Osteoblast (primary cell): ENCODE results near the gene CPNE4. TPM values are rescaled to one million over a fixed set of nuclear protein-coding genes. Genes with fewer than 3 reads are reported as not detected.

Experiments
- DNase-seq: peaks from one replicate; pipeline ENCODE4 v3.0.0; 2011; ENCODE audit warnings: low spot score, mixed read lengths; ENCODE audit not compliant: insufficient read length; ENCODE audit errors: missing footprints
- H2AFZ ChIP-seq: 2 replicates; pipeline ENCODE4 v1.6.0; 2011; ENCODE audit warnings: mild to moderate bottlenecking, low read length
- H3K27ac ChIP-seq: 2 replicates; pipeline ENCODE4 v1.5.1; 2011; ENCODE audit warnings: mild to moderate bottlenecking, low read depth, low read length, moderate library complexity
- H3K27me3 ChIP-seq: 2 replicates; pipeline ENCODE4 v1.6.0; 2012; ENCODE audit warnings: mild to moderate bottlenecking, control low read depth, inconsistent platforms, low read length, moderate library complexity; ENCODE audit not compliant: insufficient read depth
- H3K36me3 ChIP-seq: 2 replicates; pipeline ENCODE4 v1.5.1; 2011; ENCODE audit warnings: mild to moderate bottlenecking, low read length, control low read depth, moderate library complexity; ENCODE audit not compliant: insufficient read depth
- H3K4me1 ChIP-seq: 2 replicates; pipeline ENCODE4 v1.5.1; 2011; ENCODE audit warnings: mild to moderate bottlenecking, low read length, control low read depth, moderate library complexity; ENCODE audit not compliant: insufficient read depth
- H3K4me2 ChIP-seq: 2 replicates; pipeline ENCODE4 v1.6.0; 2011; ENCODE audit warnings: mild to moderate bottlenecking, low read length; ENCODE audit not compliant: insufficient read depth
- H3K4me3 ChIP-seq: fragments of 200-600 bp; sonication (generic); 3 replicates; pipeline ENCODE4 v1.5.1; 2012; ENCODE audit warnings: mild to moderate bottlenecking, low read length, inconsistent platforms; ENCODE audit not compliant: insufficient read depth
- H3K79me2 ChIP-seq: 2 replicates; pipeline ENCODE4 v1.6.0; 2012; ENCODE audit warnings: mild to moderate bottlenecking, low read length, control low read depth, inconsistent platforms; ENCODE audit not compliant: insufficient read depth
- H3K9me3 ChIP-seq: 2 replicates; pipeline ENCODE4 v1.5.1; 2011; ENCODE audit warnings: low read depth, low read length, control low read depth
- H4K20me1 ChIP-seq: 2 replicates; pipeline ENCODE4 v1.6.0; 2012; ENCODE audit warnings: mild to moderate bottlenecking, low read length, control low read depth; ENCODE audit not compliant: insufficient read depth
- total RNA-seq: library from RNA; depleted of rRNA; stranded (reverse); fragments of >200 nt; gene quantifications from 2 replicates; pipeline ENCODE4 v1.2.3, GENCODE V29; 2012
- TF ChIP-seq, protein P1 (sequence below): IDR thresholded peaks from 2 replicates; pipeline ENCODE4 v1.5.1; 2011; ENCODE audit warnings: mild to moderate bottlenecking, low read depth, low read length, moderate library complexity; ENCODE audit errors: extremely low read depth

Gene CPNE4
- total RNA-seq, 1 donor, result not detected

DNA sequence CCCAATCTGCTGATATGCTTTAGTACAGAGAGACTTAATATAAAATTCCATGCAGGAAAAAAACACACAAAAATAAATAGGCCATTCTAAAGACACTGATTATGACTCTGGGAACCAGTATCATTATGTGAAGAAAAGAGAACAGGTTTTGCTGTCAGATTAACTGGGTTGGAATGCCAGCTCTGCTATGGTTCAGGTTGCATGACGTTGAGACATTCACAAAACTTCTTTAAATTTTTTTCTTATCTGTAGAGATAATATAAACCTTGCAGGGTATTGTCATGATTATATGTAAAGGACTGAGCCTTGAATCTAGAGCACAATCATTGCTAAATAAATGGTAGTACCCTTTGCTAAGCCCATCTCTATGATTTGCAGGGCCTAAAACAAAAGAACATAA is 86.0 kb downstream of the CPNE4 start:
- Histone ChIP-seq H3K9me3 (no peaks in the 10 kb centered on the region), H3K4me3 (no peak overlapping the region), H3K79me2 (no peaks in the 10 kb centered on the region), H4K20me1 (no peaks in the 10 kb centered on the region), H3K4me2 (no peak overlapping the region), H3K27me3 (no peaks in the 10 kb centered on the region), H3K36me3 (no peaks in the 10 kb centered on the region), H2AFZ (no peak overlapping the region), H3K27ac (no peak overlapping the region), H3K4me1 (no peaks in the 10 kb centered on the region)
- TF ChIP-seq, protein P1, sequence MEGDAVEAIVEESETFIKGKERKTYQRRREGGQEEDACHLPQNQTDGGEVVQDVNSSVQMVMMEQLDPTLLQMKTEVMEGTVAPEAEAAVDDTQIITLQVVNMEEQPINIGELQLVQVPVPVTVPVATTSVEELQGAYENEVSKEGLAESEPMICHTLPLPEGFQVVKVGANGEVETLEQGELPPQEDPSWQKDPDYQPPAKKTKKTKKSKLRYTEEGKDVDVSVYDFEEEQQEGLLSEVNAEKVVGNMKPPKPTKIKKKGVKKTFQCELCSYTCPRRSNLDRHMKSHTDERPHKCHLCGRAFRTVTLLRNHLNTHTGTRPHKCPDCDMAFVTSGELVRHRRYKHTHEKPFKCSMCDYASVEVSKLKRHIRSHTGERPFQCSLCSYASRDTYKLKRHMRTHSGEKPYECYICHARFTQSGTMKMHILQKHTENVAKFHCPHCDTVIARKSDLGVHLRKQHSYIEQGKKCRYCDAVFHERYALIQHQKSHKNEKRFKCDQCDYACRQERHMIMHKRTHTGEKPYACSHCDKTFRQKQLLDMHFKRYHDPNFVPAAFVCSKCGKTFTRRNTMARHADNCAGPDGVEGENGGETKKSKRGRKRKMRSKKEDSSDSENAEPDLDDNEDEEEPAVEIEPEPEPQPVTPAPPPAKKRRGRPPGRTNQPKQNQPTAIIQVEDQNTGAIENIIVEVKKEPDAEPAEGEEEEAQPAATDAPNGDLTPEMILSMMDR, result no peak
- no peak for DNase-seq

DNA sequence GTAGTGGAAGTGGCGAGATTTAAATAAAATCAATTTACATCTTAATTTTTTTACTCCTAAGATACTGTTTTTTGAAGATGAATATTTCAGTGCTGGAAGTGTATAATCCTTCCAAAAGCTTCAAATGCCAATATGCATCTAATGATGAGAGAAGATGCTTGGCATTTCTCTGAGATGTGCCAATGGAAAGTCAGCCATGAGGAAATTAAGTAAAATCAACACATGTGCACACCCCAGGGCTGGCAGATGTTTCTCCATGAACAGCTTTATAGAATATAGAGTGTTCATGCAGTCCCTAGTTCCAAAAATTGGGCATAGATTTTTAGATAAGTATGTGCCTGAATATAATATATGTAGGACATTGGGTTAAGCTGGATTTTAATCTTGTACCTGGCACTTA is 90.1 kb downstream of the CPNE4 start:
- no peak for DNase-seq
- no peak overlapping the region for H3K27ac ChIP-seq
- H2AFZ ChIP-seq, result no peak overlapping the region
- no peaks in the 10 kb centered on the region for H4K20me1 ChIP-seq
- H3K4me2 ChIP-seq, result no peak overlapping the region
- no peak overlapping the region for H3K4me3 ChIP-seq
- H3K79me2 ChIP-seq, result no peaks in the 10 kb centered on the region
- no peaks in the 10 kb centered on the region for H3K27me3 ChIP-seq
- H3K9me3 ChIP-seq, result no peaks in the 10 kb centered on the region
- TF ChIP-seq, protein P1, result no peak
- no peaks in the 10 kb centered on the region for H3K4me1 ChIP-seq
- H3K36me3 ChIP-seq, result no peaks in the 10 kb centered on the region

DNA sequence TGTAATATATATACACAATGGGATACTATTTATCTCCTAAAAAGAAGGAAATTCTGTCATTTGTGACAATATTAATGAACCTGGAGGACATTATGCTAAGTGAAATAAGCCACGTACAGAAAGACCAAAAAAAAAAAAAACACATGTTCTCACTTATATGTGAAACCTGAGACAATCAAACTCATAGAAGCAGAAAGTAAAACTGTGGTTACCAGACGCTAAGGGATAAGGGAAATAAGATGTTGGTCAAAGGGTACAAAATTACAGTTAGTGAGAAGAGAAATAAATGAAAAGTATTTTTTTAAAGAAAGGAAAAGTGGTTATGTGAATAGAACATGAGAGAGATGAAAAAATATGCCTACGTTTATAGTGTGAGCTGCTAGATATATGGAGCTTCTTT is 101.1 kb downstream of the CPNE4 start:
- DNase-seq, result no peak
- H3K27me3 ChIP-seq, result no peaks in the 10 kb centered on the region
- H2AFZ ChIP-seq, result no peak overlapping the region
- H3K36me3 ChIP-seq, result no peaks in the 10 kb centered on the region
- no peak overlapping the region for H3K4me3 ChIP-seq
- H3K4me1 ChIP-seq, result no peaks in the 10 kb centered on the region
- no peak overlapping the region for H3K27ac ChIP-seq
- H3K79me2 ChIP-seq, result no peaks in the 10 kb centered on the region
- no peaks in the 10 kb centered on the region for H3K9me3 ChIP-seq
- TF ChIP-seq, protein P1, result no peak
- H4K20me1 ChIP-seq, result no peaks in the 10 kb centered on the region
- H3K4me2 ChIP-seq, result no peak overlapping the region

DNA sequence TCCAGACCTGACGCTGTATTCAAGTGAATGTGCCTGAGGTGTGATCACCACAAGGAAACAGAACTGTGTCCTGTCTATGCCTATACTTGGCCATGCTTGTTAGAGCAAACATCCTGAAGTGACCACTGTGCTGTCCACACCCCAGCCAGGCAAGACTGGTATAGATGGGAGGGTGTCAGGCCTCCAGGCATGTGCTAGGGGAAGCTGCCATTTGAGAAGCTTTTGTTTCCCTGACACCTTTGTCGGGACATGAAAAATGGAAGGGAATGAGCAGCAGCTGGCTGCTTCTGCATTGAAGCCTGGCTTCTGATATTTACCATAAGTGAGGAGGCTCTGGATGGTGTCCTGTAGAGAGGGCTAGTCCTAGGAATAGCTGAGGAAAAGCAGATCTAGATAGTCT is 106.2 kb downstream of the CPNE4 start:
- Histone ChIP-seq H3K4me1 (no peaks in the 10 kb centered on the region), H3K4me3 (no peak overlapping the region), H2AFZ (no peak overlapping the region), H3K79me2 (no peaks in the 10 kb centered on the region), H3K27me3 (no peaks in the 10 kb centered on the region), H3K27ac (no peak overlapping the region), H3K9me3 (no peaks in the 10 kb centered on the region), H4K20me1 (no peaks in the 10 kb centered on the region), H3K4me2 (no peak overlapping the region), H3K36me3 (no peaks in the 10 kb centered on the region)
- TF ChIP-seq, protein P1, result no peak
- no peak for DNase-seq
